ENCODE data around the gene FAM184A. TPM values are rescaled to one million over a fixed set of nuclear protein-coding genes. Genes with fewer than 3 reads are reported as not detected.

FAM184A gene
- total RNA-seq, 4 donors from 2014 or later = 0.20 to 13.1 (median 2.9) TPM

DNA sequence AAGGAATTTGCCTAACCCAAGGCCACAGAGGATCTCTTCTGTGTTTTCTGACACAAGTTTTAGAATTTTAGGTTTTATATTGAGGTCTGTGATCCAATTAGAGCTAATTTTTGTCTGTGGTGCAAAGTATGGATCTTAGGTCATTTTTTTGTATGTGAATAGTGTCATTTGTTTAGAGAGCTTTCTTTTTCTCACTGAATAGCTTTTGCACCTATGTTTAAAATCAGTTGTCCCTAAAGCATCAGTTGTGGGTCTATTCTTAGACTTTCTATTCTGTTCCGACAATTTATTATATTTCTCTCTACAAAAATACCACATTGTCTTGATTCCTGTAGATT is 143.2 kb downstream of the FAM184A start:
- intact Hi-C loops (cut with DNase I; ENCODE audit: low total_unique reads) (loop anchor here (5.0 kb wide), 1 partner anchor 38 kb away; no protein-coding TSS in a partner anchor), in situ Hi-C loops (cut with MboI; ENCODE audit: low pct_ligation_motif_present in 1 of 4, low pct_unique_long_range_greater_than_20kb in 1 of 4, low sequenced_read_pairs in 3 of 4) (no loop called here)
- Histone ChIP-seq H3K27me3 (no peaks in the 10 kb centered on the region), H3K4me1 (peaks cover 0 to 16% (median 10%) of the 10 kb centered on the region in 4 donors), H3K36me3 (peaks cover 0 to 12% (median 0%) of the 10 kb centered on the region in 4 donors), H3K9me3 (no peaks in the 10 kb centered on the region), H3K4me3 (peak overlapping the region; percentile 66 to 97 (median 84)), H3K27ac (peak overlapping the region; percentile 97 to 99 (median 98))
- 18 to 22% methylated on average over 1 of the region's 1 CpG for WGBS, 2 donors (ENCODE audit: low coverage in 1 of 2)
- no peak for DNase-seq
- TF ChIP-seq POLR2A (IDR thresholded peaks at IDR 0.05) = no peak
- TF ChIP-seq, protein P1, sequence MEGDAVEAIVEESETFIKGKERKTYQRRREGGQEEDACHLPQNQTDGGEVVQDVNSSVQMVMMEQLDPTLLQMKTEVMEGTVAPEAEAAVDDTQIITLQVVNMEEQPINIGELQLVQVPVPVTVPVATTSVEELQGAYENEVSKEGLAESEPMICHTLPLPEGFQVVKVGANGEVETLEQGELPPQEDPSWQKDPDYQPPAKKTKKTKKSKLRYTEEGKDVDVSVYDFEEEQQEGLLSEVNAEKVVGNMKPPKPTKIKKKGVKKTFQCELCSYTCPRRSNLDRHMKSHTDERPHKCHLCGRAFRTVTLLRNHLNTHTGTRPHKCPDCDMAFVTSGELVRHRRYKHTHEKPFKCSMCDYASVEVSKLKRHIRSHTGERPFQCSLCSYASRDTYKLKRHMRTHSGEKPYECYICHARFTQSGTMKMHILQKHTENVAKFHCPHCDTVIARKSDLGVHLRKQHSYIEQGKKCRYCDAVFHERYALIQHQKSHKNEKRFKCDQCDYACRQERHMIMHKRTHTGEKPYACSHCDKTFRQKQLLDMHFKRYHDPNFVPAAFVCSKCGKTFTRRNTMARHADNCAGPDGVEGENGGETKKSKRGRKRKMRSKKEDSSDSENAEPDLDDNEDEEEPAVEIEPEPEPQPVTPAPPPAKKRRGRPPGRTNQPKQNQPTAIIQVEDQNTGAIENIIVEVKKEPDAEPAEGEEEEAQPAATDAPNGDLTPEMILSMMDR (IDR thresholded peaks at IDR 0.05) = no peak
- TF ChIP-seq EP300 (IDR thresholded peaks at IDR 0.05; ENCODE audit: low read depth) = no peak
- TF ChIP-seq POLR2AphosphoS5 (IDR thresholded peaks at IDR 0.05) = no peak

DNA sequence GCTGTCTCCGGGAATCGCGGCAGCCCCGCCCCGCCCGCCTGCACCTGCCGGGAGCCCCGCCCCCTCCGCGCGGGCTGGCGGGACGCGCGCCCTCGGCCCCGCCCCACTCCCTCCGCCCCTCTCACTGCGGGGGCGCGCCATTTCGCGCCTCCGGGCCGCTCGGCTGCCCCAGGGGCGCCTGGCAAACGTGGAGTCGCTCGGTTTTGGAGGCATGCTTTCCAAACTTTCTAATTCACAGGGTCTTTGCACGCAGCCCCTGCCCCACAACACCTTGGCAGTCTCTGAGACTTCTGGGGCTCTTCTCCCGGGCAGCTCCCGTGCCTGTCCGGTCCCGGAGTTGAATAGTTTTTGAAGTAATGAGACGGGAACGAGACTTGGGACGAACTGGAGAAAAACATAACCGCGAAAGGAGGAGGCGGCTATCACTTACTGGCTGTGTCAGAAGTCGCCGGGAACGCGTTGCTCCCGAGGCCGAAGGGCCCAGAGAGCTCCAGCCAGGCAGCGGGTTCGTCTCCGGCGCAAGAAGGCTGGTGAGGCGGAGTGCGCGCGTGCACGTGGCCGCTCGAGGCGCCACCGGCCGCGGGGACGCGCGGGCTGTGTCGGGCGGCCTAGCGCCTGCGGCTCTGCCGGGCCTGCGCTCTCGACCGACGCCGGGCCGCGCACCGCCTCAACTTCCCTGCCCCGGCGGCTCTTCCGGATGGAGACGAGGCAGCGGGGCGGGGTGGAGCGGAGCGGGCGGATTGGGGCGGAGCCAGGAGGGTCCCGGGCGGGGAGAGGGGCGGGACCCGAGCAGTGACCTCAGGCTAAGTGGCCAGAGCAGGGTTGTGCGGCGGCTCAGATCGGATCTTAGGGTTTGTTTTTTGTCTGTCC is 143.8 kb downstream of the FAM184A start, which contains the start of gene MCM9:
MCM9 (minus strand) TSS at position 699 of the 870 bp plus-strand sequence. CDS start 3,436 bp downstream, outside the sequence.
- Histone ChIP-seq H3K4me1 (peaks cover 0 to 16% (median 10%) of the 10 kb centered on the region in 4 donors), H3K27me3 (no peaks in the 10 kb centered on the region), H3K27ac (peak within 1 kb of the TSS; percentile 97 to 99 (median 98)), H3K4me3 (peak within 1 kb of the TSS; percentile 66 to 97 (median 84)), H3K9me3 (no peaks in the 10 kb centered on the region), H3K36me3 (peaks cover 0 to 14% (median 1%) of the 10 kb centered on the region in 4 donors)
- TF ChIP-seq POLR2AphosphoS5 (IDR thresholded peaks at IDR 0.05) (peak; percentile 48 to 83 (median 80)), EP300 (IDR thresholded peaks at IDR 0.05; ENCODE audit: low read depth) (no peak), POLR2A (IDR thresholded peaks at IDR 0.05) (peak; percentile 48)
- intact Hi-C loops (cut with DNase I; ENCODE audit: low total_unique reads) (loop anchor here (5.0 kb wide), 1 partner anchor 37 kb away; no protein-coding TSS in a partner anchor), in situ Hi-C loops (cut with MboI; ENCODE audit: low pct_ligation_motif_present in 1 of 4, low pct_unique_long_range_greater_than_20kb in 1 of 4, low sequenced_read_pairs in 3 of 4) (no loop called here)
- DNase-seq = peak; percentile 94
- WGBS, 2 donors (ENCODE audit: low coverage in 1 of 2) = 1% methylated on average over 72 of the region's 95 CpGs; no CpG with 5 or more reads in 1 of the 2 donors

DNA sequence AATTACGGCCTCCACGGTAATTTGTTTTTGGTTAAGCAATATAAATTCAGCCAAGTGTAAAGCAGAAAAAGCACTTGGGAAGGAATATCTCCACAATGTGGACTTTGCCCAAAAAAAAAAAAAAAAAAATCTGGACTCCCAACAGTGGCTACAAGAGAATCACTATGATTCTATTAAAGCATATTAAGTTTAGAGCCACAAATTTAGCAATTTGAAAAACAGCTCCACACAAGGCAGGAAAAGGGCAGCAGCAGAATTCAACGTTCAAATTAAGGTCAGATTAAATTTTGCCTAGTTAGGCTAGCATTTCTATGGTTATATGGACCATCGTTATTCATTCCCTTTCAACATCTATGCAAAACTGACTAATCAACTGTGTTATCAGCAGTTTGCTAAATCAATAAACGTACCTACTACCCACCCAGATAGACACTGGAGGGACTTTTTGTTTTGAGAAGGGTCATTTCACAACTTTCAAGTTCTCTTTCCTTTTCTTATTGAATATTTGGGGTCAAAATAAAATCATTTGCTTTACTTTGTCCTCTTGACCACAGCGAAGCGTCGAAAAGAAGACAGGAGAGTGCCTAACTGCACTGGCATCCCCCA is 144.5 kb downstream of the FAM184A start:
- H3K36me3 ChIP-seq = peaks cover 0 to 14% (median 5%) of the 10 kb centered on the region in 4 donors
- H3K27ac ChIP-seq = peak overlapping the region; percentile 97 to 99 (median 98)
- intact Hi-C loops (cut with DNase I; ENCODE audit: low total_unique reads) (no loop called here), in situ Hi-C loops (cut with MboI; ENCODE audit: low pct_ligation_motif_present in 1 of 4, low pct_unique_long_range_greater_than_20kb in 1 of 4, low sequenced_read_pairs in 3 of 4) (no loop called here)
- H3K27me3 ChIP-seq = no peaks in the 10 kb centered on the region
- peaks cover 0 to 16% (median 10%) of the 10 kb centered on the region in 4 donors for H3K4me1 ChIP-seq
- DNase-seq = no peak
- no peaks in the 10 kb centered on the region for H3K9me3 ChIP-seq
- 11 to 14% methylated on average over 5 to 8 of the region's 8 CpGs for WGBS, 2 donors (ENCODE audit: low coverage in 1 of 2)
- TF ChIP-seq, protein P1 (IDR thresholded peaks at IDR 0.05) = no peak
- TF ChIP-seq POLR2A (IDR thresholded peaks at IDR 0.05) (no peak), POLR2AphosphoS5 (IDR thresholded peaks at IDR 0.05) (no peak), EP300 (IDR thresholded peaks at IDR 0.05; ENCODE audit: low read depth) (no peak)
- H3K4me3 ChIP-seq = peak overlapping the region; percentile 25 to 97 (median 84)

DNA sequence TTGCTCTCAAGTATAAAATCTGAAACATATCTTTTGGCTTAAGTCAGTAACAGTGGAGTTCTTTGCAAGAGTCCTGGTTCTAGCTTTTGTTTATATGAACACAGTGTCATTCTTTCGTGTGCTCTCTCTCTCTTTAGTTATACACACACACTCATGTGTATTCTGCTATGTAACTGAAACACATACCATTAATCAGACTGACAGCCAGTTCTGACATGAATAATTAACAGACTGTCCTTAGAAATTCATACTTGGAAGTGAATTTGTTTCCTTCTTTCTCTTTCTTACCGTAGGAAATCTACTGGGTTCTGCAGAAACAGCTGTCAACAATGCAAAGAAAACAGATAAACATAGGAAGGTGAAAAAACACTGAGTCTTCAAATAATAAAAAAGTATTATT is 146.0 kb downstream of the FAM184A start:
- peaks cover 0 to 20% (median 8%) of the 10 kb centered on the region in 4 donors for H3K36me3 ChIP-seq
- no peak for DNase-seq
- H3K9me3 ChIP-seq = no peaks in the 10 kb centered on the region
- no peak overlapping the region for H3K4me3 ChIP-seq
- intact Hi-C loops (cut with DNase I; ENCODE audit: low total_unique reads) = no loop called here
- WGBS, 2 donors (ENCODE audit: low coverage in 1 of 2) = 45 to 57% methylated on average over 2 of the region's 2 CpGs
- no peaks in the 10 kb centered on the region for H3K27me3 ChIP-seq
- H3K4me1 ChIP-seq = peaks cover 0 to 16% (median 10%) of the 10 kb centered on the region in 4 donors
- TF ChIP-seq POLR2AphosphoS5 (IDR thresholded peaks at IDR 0.05) (no peak), EP300 (IDR thresholded peaks at IDR 0.05; ENCODE audit: low read depth) (no peak), POLR2A (IDR thresholded peaks at IDR 0.05) (no peak)
- TF ChIP-seq, protein P1 (IDR thresholded peaks at IDR 0.05) = no peak
- H3K27ac ChIP-seq = no peak overlapping the region
- in situ Hi-C loops (cut with MboI; ENCODE audit: low pct_ligation_motif_present in 1 of 4, low pct_unique_long_range_greater_than_20kb in 1 of 4, low sequenced_read_pairs in 3 of 4) = no loop called here
